PC-9 (cell line): ENCODE results near the gene KLK4. TPM values are rescaled to one million over a fixed set of nuclear protein-coding genes. Genes with fewer than 3 reads are reported as not detected.

ENCODE experiments used
- BruUV-seq: library from RNA; stranded (reverse); fragments of 400-500 nt; replicated peaks from 2 replicates; lab custom pipeline; 2021; lab: Mats Ljungman, UMichigan
- CTCF ChIA-PET: fragments of 300-600 bp; sonication (Branson Sonifier 250); formaldehyde crosslinking; loops from one replicate; lab custom pipeline; 2022; ENCODE audit warnings: antibody characterized with exemption; lab: Charles Lee
- POLR2A ChIA-PET: fragments of 300-600 bp; sonication (Branson Sonifier 250); formaldehyde crosslinking; loops from one replicate; lab custom pipeline; 2022; ENCODE audit warnings: antibody characterized with exemption; ENCODE audit not compliant: unreplicated experiment; lab: Charles Lee
- DNase-seq, 2 experiments: peaks; one replicate each; pipeline versions ENCODE4 v3.0.0 to v3.0.0-alpha.2; 2015 to 2022; ENCODE audit warnings: mixed read lengths in 1 of 2
- H2AFZ ChIP-seq: fragments of 200-600 bp; sonication (generic); 2 replicates; pipeline ENCODE4 v1.8.1; 2017; ENCODE audit warnings: antibody characterized with exemption
- H3F3A ChIP-seq: fragments of 200-600 bp; sonication (generic); 2 replicates; pipeline ENCODE4 v1.8.1; 2017; ENCODE audit warnings: antibody characterized with exemption, mild to moderate bottlenecking, low read depth; ENCODE audit not compliant: insufficient read depth
- H3K27ac ChIP-seq: fragments of 200-600 bp; sonication (generic); 2 replicates; pipeline ENCODE4 v1.6.1; 2016; ENCODE audit warnings: mixed run types
- H3K27me3 ChIP-seq: fragments of 200-600 bp; sonication (generic); 2 replicates; pipeline ENCODE4 v1.6.1; 2016; ENCODE audit warnings: low read depth, mixed run types; ENCODE audit not compliant: insufficient read depth
- H3K36me3 ChIP-seq: fragments of 200-600 bp; sonication (generic); 2 replicates; pipeline ENCODE4 v1.6.1; 2016; ENCODE audit warnings: low read depth, mixed run types
- H3K4me1 ChIP-seq: fragments of 200-600 bp; sonication (generic); replicated peaks from 2 replicates; pipeline ENCODE4 v1.6.1; 2016; ENCODE audit warnings: mixed run types; ENCODE audit not compliant: insufficient read depth
- H3K4me2 ChIP-seq: fragments of 200-600 bp; sonication (generic); 2 replicates; pipeline ENCODE4 v1.6.1; 2017; ENCODE audit warnings: mixed run types
- H3K4me3 ChIP-seq: fragments of 200-600 bp; sonication (generic); 2 replicates; pipeline ENCODE4 v1.6.1; 2016; ENCODE audit warnings: mixed run types
- H3K79me2 ChIP-seq: fragments of 200-600 bp; sonication (generic); 2 replicates; pipeline ENCODE4 v1.6.1; 2017; ENCODE audit warnings: low read depth, mixed run types
- H3K9me2 ChIP-seq: fragments of 200-600 bp; sonication (generic); 2 replicates; pipeline ENCODE4 v1.8.1; 2017; ENCODE audit warnings: mild to moderate bottlenecking; ENCODE audit not compliant: insufficient read depth
- H3K9me3 ChIP-seq: fragments of 200-600 bp; sonication (generic); 2 replicates; pipeline ENCODE4 v1.8.1; 2016; ENCODE audit warnings: low read depth; ENCODE audit not compliant: insufficient read depth
- H4K20me1 ChIP-seq: fragments of 200-600 bp; sonication (generic); 2 replicates; pipeline ENCODE4 v1.8.1; 2017; ENCODE audit not compliant: insufficient read depth
- EZH2 ChIP-seq: fragments of 200-600 bp; sonication (generic); IDR thresholded peaks from 2 replicates; pipeline ENCODE4 v1.8.0; 2017; ENCODE audit warnings: antibody characterized with exemption, low read depth
- intact Hi-C: fragments of 100-400 bp; cut with micrococcal nuclease; formaldehyde crosslinking; loops from one replicate; pipeline ENCODE4 v1.10.0; 2022; ENCODE audit not compliant: unreplicated experiment
- total RNA-seq: library from RNA; stranded (reverse); gene quantifications from 2 replicates; pipeline ENCODE4 v1.2.3, GENCODE V29; 2021
- TF ChIP-seq, protein P1 (sequence below): fragments of 200-600 bp; sonication (generic); conservative IDR thresholded peaks from 2 replicates; pipeline ENCODE4 v1.6.1; 2017; ENCODE audit warnings: mixed run types, antibody characterized with exemption, mild to moderate bottlenecking, moderate library complexity

The KLK4 gene
- total RNA-seq, 1 experiment from 2014 or later, result not detected

DNA sequence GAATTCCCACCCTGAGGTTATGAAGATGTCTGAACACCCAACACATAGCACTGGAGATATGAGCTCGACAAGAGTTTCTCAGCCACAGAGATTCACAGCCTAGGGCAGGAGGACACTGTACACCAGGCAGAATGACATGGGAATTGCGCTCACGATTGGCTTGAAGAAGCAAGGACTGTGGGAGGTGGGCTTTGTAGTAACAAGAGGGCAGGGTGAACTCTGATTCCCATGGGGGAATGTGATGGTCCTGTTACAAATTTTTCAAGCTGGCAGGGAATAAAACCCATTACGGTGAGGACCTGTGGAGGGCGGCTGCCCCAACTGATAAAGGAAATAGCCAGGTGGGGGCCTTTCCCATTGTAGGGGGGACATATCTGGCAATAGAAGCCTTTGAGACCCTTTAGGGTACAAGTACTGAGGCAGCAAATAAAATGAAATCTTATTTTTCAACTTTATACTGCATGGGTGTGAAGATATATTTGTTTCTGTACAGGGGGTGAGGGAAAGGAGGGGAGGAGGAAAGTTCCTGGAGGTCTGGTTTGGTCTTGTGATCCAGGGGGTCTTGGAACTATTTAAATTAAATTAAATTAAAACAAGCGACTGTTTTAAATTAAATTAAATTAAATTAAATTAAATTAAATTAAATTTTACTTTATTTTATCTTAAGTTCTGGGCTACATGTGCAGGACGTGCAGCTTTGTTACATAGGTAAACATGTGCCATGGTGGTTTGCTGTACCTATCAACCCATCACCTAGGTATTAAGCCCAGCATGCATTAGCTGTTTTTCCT is 49.5 kb downstream of the KLK4 start:
- CTCF ChIA-PET, result no interaction called here

GRCh38 chr19:50861010-50861409 is 50.2 kb downstream of the KLK4 start:
- Histone ChIP-seq H3K79me2 (no peaks in the 10 kb centered on the region), H4K20me1 (no peaks in the 10 kb centered on the region), H3K9me3 (no peaks in the 10 kb centered on the region; the same call in 1 of the 2 replicates), H3K27ac (no peak overlapping the region), H3K9me2 (no peaks in the 10 kb centered on the region), H2AFZ (no peak overlapping the region), H3K4me1 (no peaks in the 10 kb centered on the region), H3K36me3 (no peaks in the 10 kb centered on the region), H3K27me3 (peaks cover 93% of the 10 kb centered on the region), H3K4me3 (no peak overlapping the region), H3K4me2 (no peak overlapping the region), H3F3A (no peaks in the 10 kb centered on the region)
- no peak for TF ChIP-seq EZH2
- TF ChIP-seq, protein P1, sequence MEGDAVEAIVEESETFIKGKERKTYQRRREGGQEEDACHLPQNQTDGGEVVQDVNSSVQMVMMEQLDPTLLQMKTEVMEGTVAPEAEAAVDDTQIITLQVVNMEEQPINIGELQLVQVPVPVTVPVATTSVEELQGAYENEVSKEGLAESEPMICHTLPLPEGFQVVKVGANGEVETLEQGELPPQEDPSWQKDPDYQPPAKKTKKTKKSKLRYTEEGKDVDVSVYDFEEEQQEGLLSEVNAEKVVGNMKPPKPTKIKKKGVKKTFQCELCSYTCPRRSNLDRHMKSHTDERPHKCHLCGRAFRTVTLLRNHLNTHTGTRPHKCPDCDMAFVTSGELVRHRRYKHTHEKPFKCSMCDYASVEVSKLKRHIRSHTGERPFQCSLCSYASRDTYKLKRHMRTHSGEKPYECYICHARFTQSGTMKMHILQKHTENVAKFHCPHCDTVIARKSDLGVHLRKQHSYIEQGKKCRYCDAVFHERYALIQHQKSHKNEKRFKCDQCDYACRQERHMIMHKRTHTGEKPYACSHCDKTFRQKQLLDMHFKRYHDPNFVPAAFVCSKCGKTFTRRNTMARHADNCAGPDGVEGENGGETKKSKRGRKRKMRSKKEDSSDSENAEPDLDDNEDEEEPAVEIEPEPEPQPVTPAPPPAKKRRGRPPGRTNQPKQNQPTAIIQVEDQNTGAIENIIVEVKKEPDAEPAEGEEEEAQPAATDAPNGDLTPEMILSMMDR, result no peak
- no peak for DNase-seq
- intact Hi-C loops, result no loop called here
- CTCF ChIA-PET, result no interaction called here
- POLR2A ChIA-PET, result no interaction called here
- no TSS peak for BruUV-seq

More for the DNA sequence above, 49.5 kb downstream of the KLK4 start:
- Histone ChIP-seq H3K36me3 (no peaks in the 10 kb centered on the region), H3K4me3 (no peak overlapping the region), H3K27ac (no peak overlapping the region), H4K20me1 (no peaks in the 10 kb centered on the region), H3F3A (no peaks in the 10 kb centered on the region), H2AFZ (no peak overlapping the region), H3K9me2 (no peaks in the 10 kb centered on the region), H3K9me3 (no peaks in the 10 kb centered on the region; the same call in 1 of the 2 replicates), H3K27me3 (peaks cover 93% of the 10 kb centered on the region), H3K79me2 (no peaks in the 10 kb centered on the region), H3K4me1 (no peaks in the 10 kb centered on the region), H3K4me2 (no peak overlapping the region)
- intact Hi-C loops, result no loop called here
- POLR2A ChIA-PET, result no interaction called here
- TF ChIP-seq EZH2, result no peak
- TF ChIP-seq, protein P1, result no peak
- BruUV-seq, result no TSS peak
- no peak for DNase-seq

GRCh38 chr19:50859849-50860248 is 51.3 kb downstream of the KLK4 start:
- CTCF ChIA-PET, result no interaction called here
- peaks cover 95% of the 10 kb centered on the region for H3K27me3 ChIP-seq
- DNase-seq, result no peak
- POLR2A ChIA-PET, result no interaction called here
- H3K36me3 ChIP-seq, result no peaks in the 10 kb centered on the region
- H3K9me2 ChIP-seq, result no peaks in the 10 kb centered on the region
- H3K9me3 ChIP-seq, result no peaks in the 10 kb centered on the region; the same call in 1 of the 2 replicates
- H3K27ac ChIP-seq, result no peak overlapping the region
- no peaks in the 10 kb centered on the region for H3F3A ChIP-seq
- no peak overlapping the region for H3K4me3 ChIP-seq
- no TSS peak for BruUV-seq
- H2AFZ ChIP-seq, result no peak overlapping the region
- no peak overlapping the region for H3K4me2 ChIP-seq
- TF ChIP-seq EZH2, result no peak
- TF ChIP-seq, protein P1, result no peak
- no peaks in the 10 kb centered on the region for H3K4me1 ChIP-seq
- no peaks in the 10 kb centered on the region for H3K79me2 ChIP-seq
- no peaks in the 10 kb centered on the region for H4K20me1 ChIP-seq
- intact Hi-C loops, result no loop called here
